HAP-1 (cell line): ENCODE results near the gene MRPL51.
"Not testable (repeated sequence)": the region's sequence is repeated elsewhere in the genome, so short reads cannot be mapped to it uniquely, and the experiment has no call there.

Experiments
- DNase-seq, 2 experiments: peaks; one replicate each; pipeline ENCODE4 v3.0.0-alpha.2; 2016 to 2020; ENCODE audit warnings: low spot score in 2 of 2
- H3K27me3 ChIP-seq: fragments of 250-450 bp; sonication (Bioruptor Pico); 2 replicates; pipeline ENCODE4 v1.5.1; 2020; ENCODE audit warnings: low read depth, mild to moderate bottlenecking, moderate library complexity
- H3K36me3 ChIP-seq: fragments of 250-450 bp; sonication (Bioruptor Pico); replicated peaks from 2 replicates; pipeline ENCODE4 v1.5.1; 2020; ENCODE audit warnings: mild to moderate bottlenecking
- H3K4me1 ChIP-seq: fragments of 250-450 bp; sonication (Bioruptor Pico); 2 replicates; pipeline ENCODE4 v1.5.1; 2020; ENCODE audit warnings: mild to moderate bottlenecking
- H3K4me3 ChIP-seq: fragments of 250-450 bp; sonication (Bioruptor Pico); 2 replicates; pipeline ENCODE4 v1.5.1; 2020; ENCODE audit warnings: mild to moderate bottlenecking, moderate library complexity
- H3K9me3 ChIP-seq: fragments of 250-450 bp; sonication (Bioruptor Pico); 2 replicates; pipeline ENCODE4 v1.5.1; 2020; ENCODE audit warnings: mild to moderate bottlenecking, moderate library complexity
- in situ Hi-C: fragments of 300-500 bp; cut with MboI; formaldehyde crosslinking; loops from 3 replicates; pipeline ENCODE4 v1.14.3; 2020; ENCODE audit warnings: low sequenced_read_pairs, inconsistent platforms, mixed read lengths

MRPL51 gene

GRCh38 chr12:6492838-6493496 lies at the start of gene MRPL51:
Gene MRPL51 (minus strand): TSS chr12:6493262. CDS start chr12:6493136, 126 bp downstream.
- H3K27me3 ChIP-seq, result no peaks in the 10 kb centered on the region
- H3K4me3 ChIP-seq, result peak within 1 kb of the TSS; percentile 81
- H3K36me3 ChIP-seq, result peaks cover 40% of the 10 kb centered on the region
- H3K9me3 ChIP-seq, result no peaks in the 10 kb centered on the region
- in situ Hi-C loops, result no loop called here
- peak; percentile 92 to 99 for DNase-seq
- peaks cover 21% of the 10 kb centered on the region for H3K4me1 ChIP-seq

GRCh38 chr12:6542209-6543009 lies 49.3 kb upstream of the MRPL51 start:
- Histone ChIP-seq H3K36me3 (peaks cover 71% of the 10 kb centered on the region), H3K4me3 (no peak overlapping the region), H3K27me3 (no peaks in the 10 kb centered on the region), H3K9me3 (no peaks in the 10 kb centered on the region), H3K4me1 (no peaks in the 10 kb centered on the region)
- in situ Hi-C loops, result no loop called here
- DNase-seq, result no peak

GRCh38 chr12:6541371-6542165 lies 48.5 kb upstream of the MRPL51 start:
- no peak for DNase-seq
- peaks cover under 1% of the 10 kb centered on the region for H3K4me1 ChIP-seq
- H3K36me3 ChIP-seq, result peaks cover 71% of the 10 kb centered on the region
- no peaks in the 10 kb centered on the region for H3K27me3 ChIP-seq
- no peaks in the 10 kb centered on the region for H3K9me3 ChIP-seq
- in situ Hi-C loops, result no loop called here
- no peak overlapping the region for H3K4me3 ChIP-seq

GRCh38 chr12:6540181-6540877 lies 47.3 kb upstream of the MRPL51 start:
- H3K36me3 ChIP-seq, result peaks cover 73% of the 10 kb centered on the region
- no peaks in the 10 kb centered on the region for H3K9me3 ChIP-seq
- peak; percentile 15 to 63 for DNase-seq
- no peak overlapping the region for H3K4me3 ChIP-seq
- in situ Hi-C loops, result no loop called here
- peaks cover 9% of the 10 kb centered on the region for H3K4me1 ChIP-seq
- H3K27me3 ChIP-seq, result no peaks in the 10 kb centered on the region

GRCh38 chr12:6539707-6540134 lies 46.7 kb upstream of the MRPL51 start:
- no peak for DNase-seq
- Histone ChIP-seq H3K4me1 (peaks cover 9% of the 10 kb centered on the region), H3K36me3 (peaks cover 78% of the 10 kb centered on the region), H3K27me3 (no peaks in the 10 kb centered on the region), H3K9me3 (no peaks in the 10 kb centered on the region), H3K4me3 (no peak overlapping the region)
- in situ Hi-C loops, result no loop called here

GRCh38 chr12:6539314-6539682 lies 46.2 kb upstream of the MRPL51 start:
- in situ Hi-C loops, result no loop called here
- peaks cover 78% of the 10 kb centered on the region for H3K36me3 ChIP-seq
- no peak overlapping the region for H3K4me3 ChIP-seq
- no peak for DNase-seq
- H3K27me3 ChIP-seq, result no peaks in the 10 kb centered on the region
- peaks cover 9% of the 10 kb centered on the region for H3K4me1 ChIP-seq
- no peaks in the 10 kb centered on the region for H3K9me3 ChIP-seq

- peaks cover 9% of the 10 kb centered on the region for H3K4me1 ChIP-seq
- in situ Hi-C loops, result no loop called here
- peak; percentile 47 to 54 for DNase-seq
- H3K4me3 ChIP-seq, result no peak overlapping the region
- peaks cover 74% of the 10 kb centered on the region for H3K36me3 ChIP-seq
- no peaks in the 10 kb centered on the region for H3K9me3 ChIP-seq
- no peaks in the 10 kb centered on the region for H3K27me3 ChIP-seq
Observed at GRCh38 chr12:6538420-6539313, 45.6 kb upstream of the MRPL51 start.

- Histone ChIP-seq H3K4me1 (peaks cover 14% of the 10 kb centered on the region), H3K36me3 (peaks cover 70% of the 10 kb centered on the region)
- H3K4me3 ChIP-seq, H3K27me3 ChIP-seq, in situ Hi-C loops, H3K9me3 ChIP-seq: not testable (repeated sequence)
- DNase-seq, result peak; percentile 59 to 89
Observed at GRCh38 chr12:6537580-6538419, 44.7 kb upstream of the MRPL51 start.

- peak in 1 of 2 experiments; percentile 40 for DNase-seq
- H3K4me3 ChIP-seq, result peak overlapping the region; percentile 96; the same call in 1 of the 2 replicates
- no peaks in the 10 kb centered on the region for H3K27me3 ChIP-seq
- H3K9me3 ChIP-seq, result no peaks in the 10 kb centered on the region
- peaks cover 75% of the 10 kb centered on the region for H3K36me3 ChIP-seq
- H3K4me1 ChIP-seq, result peaks cover 21% of the 10 kb centered on the region
- in situ Hi-C loops, result no loop called here
Observed at GRCh38 chr12:6536894-6537579, 44.0 kb upstream of the MRPL51 start.

GRCh38 chr12:6535960-6536847 lies 43.1 kb upstream of the MRPL51 start:
- H3K4me3 ChIP-seq, result peak overlapping the region; percentile 96
- in situ Hi-C loops, result no loop called here
- H3K9me3 ChIP-seq, result no peaks in the 10 kb centered on the region
- no peaks in the 10 kb centered on the region for H3K27me3 ChIP-seq
- peaks cover 79% of the 10 kb centered on the region for H3K36me3 ChIP-seq
- peaks cover 26% of the 10 kb centered on the region for H3K4me1 ChIP-seq
- peak in 1 of 2 experiments; percentile 22 for DNase-seq

GRCh38 chr12:6535697-6535946 lies 42.6 kb upstream of the MRPL51 start:
- peaks cover 82% of the 10 kb centered on the region for H3K36me3 ChIP-seq
- in situ Hi-C loops, result no loop called here
- peak overlapping the region; percentile 96 for H3K4me3 ChIP-seq
- H3K4me1 ChIP-seq, result peaks cover 26% of the 10 kb centered on the region
- no peaks in the 10 kb centered on the region for H3K9me3 ChIP-seq
- DNase-seq, result no peak
- H3K27me3 ChIP-seq, result no peaks in the 10 kb centered on the region
